DMS79 treated with DMSO at 0.1 percent for 48 hours (cell line): ENCODE results near the gene AMN.

ENCODE experiments used
- DNase-seq: peaks from one replicate; lab custom pipeline; 2025; lab: John Stamatoyannopoulos, UW

Gene AMN

DNA sequence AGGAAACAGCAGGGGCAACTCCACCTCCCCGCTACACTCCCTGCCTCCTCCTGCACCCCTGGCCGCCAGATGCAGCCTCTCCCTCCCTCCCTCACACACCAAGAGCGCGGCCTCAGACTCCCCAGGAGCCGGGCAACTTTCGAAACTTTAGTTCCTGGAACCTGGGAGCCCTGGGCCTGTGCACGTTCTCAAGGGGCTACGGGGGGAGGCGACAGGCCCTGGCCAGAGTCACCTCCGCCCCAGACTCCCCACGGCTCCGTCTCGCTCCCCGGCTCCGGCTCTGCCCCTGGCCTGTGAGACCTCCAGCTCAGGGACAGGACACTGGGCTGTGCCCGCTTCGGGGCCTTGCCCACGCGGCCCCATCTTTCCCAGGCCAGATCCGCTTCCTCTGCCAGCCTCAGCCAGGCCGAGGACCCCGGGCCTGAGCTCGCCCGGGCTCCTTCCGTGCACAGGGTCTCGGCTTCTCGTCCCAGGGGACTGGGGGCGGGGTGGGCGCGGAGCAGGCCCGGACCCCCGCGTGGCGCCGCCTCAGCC, 5.5 kb downstream of the AMN start:
- DNase-seq = no peak

DNA sequence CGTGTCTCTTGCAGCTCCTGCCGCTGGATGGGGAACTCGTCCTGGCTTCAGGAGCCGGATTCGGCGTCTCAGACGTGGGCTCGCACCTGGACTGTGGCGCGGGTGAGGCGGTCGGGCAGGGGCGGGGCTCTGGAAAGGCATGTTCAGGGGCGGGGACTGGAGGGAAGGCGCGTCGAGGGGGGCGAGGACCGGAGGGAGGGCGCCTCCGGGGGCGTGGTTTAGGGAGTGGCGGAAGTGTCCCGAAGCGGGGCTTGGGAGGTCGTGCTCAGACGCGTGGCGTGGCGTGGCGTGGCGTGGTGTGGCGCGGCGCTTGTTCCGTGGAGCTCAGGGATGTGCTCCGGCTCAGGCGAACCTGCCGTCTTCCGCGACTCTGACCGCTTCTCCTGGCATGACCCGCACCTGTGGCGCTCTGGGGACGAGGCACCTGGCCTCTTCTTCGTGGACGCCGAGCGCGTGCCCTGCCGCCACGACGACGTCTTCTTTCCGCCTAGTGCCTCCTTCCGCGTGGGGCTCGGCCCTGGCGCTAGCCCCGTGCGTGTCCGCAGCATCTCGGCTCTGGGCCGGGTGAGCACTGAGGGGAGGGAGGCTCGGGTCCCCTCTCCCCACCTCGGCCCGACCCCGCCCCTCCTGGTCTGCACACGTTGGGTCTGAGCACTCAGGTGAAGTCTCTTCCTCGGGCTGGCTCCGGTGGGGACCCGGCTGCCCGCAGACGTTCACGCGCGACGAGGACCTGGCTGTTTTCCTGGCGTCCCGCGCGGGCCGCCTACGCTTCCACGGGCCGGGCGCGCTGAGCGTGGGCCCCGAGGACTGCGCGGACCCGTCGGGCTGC, 6.2 kb downstream of the AMN start:
- peak; percentile 84 for DNase-seq

DNA sequence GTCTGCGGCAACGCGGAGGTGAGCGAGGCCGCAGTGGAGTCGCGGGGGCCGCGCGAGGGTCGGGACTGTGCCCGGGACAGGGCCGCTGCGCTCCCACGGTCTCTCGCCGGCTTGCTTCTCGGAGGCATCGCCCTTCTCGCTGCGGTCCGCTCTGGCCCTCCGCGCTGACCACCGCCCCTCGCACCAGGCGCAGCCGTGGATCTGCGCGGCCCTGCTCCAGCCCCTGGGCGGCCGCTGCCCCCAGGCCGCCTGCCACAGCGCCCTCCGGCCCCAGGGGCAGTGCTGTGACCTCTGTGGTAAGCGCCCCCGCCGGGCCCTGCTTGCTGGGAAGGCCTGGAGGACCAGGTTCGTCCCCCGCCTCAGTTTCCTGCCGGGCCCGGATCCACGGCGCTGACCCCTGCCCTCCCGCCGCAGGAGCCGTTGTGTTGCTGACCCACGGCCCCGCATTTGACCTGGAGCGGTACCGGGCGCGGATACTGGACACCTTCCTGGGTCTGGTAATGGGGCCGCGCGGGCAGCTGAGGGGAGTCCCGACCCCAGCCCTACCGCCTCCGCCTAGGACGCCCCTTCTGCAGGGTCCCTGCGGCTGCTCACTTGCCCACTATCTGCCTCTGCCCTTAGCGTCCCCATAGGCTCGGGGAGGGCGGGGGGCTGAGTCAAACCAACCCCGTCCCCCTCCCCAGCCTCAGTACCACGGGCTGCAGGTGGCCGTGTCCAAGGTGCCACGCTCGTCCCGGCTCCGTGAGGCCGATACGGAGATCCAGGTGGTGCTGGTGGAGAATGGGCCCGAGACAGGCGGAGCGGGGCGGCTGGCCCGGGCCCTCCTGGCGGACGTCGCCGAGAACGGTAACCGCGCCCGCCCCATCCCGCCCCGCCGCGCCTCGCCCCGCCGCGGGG, 7.0 kb downstream of the AMN start:
- peak; percentile 17 for DNase-seq

DNA sequence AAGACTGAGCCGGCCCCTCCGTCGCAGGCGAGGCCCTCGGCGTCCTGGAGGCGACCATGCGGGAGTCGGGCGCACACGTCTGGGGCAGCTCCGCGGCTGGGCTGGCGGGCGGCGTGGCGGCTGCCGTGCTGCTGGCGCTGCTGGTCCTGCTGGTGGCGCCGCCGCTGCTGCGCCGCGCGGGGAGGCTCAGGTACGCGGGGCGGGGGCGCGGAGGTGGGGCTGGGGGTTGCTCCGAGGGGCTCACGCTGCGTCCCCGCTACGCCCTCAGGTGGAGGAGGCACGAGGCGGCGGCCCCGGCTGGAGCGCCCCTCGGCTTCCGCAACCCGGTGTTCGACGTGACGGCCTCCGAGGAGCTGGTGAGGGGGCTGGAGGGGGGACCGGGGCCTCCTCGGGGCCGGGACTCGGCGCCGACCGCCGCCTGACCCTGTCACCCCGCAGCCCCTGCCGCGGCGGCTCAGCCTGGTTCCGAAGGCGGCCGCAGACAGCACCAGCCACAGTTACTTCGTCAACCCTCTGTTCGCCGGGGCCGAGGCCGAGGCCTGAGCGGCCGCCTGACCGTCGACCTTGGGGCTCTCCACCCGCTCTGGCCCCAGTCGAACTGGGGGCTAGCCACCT, 7.8 kb downstream of the AMN start:
- peak; percentile 42 for DNase-seq

DNA sequence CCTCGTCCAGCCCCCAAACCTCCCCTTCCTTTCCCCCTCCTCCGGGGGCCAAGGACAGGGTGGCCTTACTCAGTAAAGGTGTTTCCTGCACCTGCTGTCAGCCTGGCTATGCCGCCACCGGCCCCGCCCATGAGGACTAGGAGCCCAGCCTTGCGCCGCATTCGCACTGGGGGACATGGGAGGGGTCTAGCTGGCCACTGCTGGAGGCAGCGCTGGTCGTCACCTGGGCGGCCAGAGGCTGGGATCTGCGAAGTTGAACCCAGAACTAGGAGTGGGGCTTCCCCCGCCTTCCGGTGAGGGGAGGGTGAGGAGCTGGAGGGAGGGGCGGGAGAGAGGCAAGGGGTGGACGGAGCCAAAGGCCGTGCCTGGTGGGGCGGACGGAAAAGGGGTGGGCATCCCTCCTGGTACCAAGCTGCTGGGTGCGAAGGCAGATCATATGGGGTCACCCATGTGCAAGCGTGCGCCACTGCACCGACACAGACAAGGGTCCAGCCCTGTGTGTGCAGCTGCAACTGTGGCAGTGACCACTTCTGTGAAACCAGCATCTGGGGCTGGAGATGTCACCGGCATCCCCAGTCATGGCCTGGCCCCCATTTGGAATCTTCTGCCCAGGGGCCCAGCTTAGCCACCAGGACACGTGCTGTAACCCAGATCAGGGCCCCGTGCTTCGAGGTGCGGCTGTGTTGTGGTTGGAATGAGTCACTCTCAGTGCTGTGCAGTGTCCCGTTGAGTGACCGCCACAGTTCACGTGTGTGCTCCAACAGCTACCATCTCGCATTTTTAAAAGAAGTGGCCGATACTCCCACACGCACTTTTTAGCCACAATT, 8.5 kb downstream of the AMN start:
- DNase-seq = no peak

DNA sequence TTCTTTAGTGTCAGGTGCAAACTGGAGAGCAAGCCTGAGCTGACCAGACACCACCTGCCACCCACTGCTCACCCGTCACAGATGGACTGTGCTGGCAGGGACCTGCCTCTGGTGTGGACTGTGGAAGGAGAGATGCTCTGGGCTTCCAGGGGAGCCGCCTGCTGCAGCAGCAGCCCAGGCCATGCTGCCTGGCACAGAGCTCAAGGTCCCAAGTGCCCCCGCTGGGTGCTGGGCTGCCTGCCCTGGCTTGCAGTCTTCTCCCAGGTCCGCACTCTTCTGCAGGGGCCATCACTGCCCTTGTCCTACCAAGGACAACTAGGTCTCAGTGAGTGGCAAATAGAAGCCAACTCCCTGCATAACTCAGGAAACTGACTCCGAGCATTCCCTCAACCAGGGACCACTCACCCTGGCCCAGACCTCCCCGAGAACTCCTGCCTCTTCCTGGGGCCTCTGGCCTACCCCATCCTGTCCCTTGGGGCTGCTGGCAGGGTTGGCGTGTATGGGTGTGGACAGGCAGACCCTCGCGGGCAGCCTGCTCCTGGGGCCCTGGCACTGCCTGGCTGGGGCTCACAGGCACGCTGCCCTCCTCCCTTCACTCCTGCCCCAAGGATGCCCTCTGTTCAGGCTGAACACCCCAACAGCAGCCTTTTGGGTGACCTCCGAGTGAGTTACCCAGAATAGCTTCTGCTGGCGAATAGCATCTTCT, 9.3 kb downstream of the AMN start:
- DNase-seq = no peak

DNA sequence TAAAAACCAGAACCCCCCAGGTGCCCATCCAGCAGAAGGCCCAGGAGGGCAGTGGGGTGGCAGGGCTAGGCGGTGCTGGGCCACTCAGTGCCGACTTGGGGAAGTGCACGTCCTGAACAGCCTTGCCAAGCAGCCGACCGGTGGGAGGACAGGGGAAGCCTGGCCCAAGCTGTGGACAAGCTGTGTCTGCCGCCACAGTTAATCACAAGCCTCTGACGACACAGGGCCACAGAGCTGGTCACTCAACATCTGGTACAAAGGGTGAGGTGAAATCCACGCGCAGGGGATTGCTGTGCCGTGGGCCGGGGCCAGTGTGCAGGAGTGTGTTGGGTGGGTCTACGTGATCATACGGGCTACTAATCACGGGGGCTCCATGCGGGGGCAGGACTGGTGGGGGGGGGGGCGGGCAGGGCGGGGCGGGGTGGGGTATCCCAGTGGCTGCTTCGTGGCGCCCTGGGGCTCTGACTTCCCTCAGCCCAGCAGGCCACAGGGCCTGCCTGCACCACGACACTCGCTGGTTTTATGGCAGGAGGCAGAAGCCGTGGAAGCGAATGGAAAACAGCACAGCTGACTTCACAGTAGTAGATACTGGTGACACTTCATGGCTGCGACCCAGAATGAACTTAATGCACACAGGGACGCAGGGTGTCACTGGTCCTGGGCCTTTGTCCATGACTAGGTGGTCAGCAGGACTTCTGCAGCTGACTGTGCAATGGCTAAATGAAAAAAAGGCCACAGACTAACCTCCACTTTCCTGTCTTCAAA, 10.2 kb downstream of the AMN start:
- DNase-seq = no peak

DNA sequence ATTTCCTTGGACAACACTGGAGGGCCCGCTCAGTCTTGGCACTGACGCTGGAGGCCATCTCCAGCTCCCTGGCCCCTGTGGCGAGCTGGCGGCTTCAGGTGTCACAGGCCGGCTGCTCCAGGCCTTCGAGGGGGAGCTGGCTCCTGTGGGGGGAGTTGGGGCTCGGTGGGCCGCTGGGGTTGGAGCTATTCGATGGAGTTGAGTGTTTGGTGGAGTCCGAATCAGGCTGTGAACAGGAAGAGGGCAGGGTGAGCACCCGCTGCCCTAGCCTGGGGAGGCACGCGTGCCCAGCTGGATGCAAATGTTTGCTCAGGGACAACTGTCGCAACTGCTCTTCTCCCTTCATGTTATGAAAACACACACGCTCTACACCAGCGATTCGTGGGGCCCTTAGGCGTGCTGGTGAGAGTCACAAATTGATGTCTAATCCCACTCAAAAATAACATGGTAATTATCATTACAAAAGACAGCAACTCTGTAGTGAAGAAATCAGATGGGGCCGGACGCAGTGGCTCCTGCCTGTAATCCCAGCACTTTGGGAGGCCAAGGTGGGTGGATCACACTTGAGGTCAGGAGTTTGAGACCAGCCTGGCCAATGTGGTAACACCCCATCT, 11.3 kb downstream of the AMN start:
- no peak for DNase-seq

DNA sequence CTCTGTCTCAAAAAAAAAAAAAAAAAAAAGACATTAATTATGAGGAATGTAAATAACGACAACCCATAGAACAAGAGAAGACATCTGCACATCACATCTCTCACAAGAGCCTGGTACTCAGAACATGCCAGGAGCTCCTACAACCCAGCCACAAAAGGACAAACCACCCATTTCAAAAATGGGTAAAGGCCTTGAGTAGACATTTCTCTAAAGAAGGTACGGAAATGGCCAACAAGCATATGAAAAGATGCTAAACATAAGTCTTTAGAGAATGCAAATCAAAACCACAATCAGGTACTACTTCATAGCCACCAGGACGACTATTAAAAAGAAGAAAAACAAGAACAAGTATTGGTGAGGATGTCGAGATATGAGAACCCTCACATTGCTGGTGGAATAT, 13.3 kb downstream of the AMN start:
- DNase-seq = no peak

DNA sequence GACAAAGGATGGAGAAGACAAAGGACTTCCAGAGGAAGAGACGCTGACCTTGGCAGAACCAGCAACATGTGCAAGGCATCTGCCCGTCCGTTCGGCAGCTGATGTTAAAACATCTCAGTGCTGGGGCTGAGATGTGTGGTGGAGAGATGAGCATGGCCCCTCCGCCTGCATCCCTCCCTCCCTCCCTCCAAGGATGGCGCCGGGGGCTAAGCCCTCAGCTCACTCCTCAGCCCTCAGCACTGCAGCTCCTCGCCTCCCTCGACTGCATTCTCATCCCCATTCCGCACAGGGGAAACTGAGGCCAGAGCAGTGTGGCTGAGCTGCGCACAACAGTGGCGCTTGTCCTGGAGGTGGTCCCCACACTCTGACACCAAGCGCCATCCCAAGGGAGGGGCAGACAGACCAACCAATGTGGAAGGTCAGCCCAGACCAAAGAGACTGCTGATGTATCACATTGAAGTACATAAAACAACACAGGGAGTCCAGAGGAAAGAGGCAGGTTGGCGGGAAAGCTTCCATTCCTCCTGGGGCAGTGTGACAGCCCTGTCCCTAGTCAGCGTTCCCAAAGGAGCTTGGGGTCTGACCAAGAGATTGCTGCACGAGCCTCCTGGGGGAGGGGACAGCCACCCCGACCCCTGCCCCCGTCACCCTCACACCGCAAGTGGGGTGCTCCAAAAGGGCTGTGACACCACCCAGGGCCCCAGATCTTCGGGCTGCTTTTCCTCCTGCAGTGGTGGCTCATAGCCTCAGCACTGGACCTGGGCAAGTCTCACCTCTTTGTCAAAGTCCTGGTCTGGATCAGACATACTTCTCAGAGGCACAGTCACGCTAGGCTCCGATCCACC, 15.1 kb downstream of the AMN start:
- no peak for DNase-seq

DNA sequence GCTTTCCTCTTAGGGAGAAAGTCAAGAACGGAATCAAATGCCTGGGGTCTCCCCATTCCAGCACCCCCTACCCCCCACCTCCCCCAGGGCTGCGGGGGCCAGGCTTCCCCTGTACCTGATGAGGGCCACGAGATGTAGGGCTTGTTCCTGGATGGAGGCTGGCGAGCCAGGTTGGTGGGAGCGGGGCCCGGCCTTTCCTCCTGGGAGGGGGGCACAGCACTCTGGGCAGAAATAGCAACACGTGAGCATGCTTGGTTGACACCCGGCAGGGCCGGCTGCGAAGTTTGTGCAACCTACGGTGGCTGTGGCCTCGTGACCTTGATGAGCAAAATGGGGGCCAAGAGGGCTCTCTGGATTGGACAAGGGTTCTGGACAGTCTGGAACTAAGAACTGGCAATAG, 15.7 kb downstream of the AMN start:
- no peak for DNase-seq

DNA sequence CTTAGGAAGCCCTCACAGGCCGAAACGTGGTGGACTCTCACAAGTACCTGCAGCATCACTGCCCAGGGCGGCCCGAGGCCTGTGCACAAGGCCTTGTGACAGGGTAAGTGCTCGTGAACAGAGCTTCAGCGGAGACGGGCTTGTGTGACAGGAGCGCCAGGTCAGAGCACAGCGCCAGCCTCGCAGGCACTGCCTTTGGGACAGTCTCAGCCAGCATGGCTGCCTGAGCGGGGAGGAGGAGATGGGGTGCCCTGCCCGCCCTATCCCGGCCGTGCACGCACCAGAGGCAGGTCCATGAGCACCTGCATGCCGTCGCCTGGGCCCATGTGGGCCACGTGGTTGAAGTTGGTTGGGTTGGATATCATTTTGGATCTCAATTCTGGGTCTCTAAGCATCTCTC, 16.9 kb downstream of the AMN start:
- no peak for DNase-seq

DNA sequence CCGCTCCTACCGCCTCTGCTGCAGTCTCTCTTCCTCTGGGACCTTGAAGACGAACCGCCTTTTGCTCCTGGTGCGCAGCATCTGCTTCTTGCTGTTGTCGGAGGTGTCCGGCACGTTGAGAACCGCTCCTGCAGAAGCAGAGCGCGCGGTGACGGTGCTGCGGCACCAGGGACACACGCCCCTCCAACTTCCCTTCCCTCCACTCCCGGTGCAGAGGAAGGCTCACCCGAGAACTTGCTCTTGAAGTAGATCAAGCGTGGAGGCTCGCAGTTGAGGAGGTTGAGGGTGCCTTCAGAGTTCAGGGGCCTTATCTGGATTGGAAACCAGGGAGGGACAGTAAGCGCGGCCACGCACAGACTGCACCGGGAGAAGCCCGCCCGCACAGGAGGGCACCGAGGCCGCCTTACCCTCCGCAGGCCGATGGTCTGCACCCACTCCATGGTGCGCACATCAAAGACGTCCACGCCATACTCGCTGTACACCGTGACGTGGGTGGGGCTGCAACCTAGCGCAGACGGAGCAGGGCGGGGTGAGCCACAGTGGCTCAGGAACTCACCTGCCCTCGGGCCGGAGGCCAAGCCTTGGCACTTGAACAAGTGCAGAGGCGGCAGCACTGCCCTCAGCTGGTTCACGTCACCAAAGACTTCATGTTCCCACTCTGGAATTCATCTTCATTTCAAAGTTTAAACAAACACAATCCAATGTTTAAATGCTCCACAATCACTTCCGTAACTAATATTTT, 17.5 kb downstream of the AMN start:
- DNase-seq = no peak

DNA sequence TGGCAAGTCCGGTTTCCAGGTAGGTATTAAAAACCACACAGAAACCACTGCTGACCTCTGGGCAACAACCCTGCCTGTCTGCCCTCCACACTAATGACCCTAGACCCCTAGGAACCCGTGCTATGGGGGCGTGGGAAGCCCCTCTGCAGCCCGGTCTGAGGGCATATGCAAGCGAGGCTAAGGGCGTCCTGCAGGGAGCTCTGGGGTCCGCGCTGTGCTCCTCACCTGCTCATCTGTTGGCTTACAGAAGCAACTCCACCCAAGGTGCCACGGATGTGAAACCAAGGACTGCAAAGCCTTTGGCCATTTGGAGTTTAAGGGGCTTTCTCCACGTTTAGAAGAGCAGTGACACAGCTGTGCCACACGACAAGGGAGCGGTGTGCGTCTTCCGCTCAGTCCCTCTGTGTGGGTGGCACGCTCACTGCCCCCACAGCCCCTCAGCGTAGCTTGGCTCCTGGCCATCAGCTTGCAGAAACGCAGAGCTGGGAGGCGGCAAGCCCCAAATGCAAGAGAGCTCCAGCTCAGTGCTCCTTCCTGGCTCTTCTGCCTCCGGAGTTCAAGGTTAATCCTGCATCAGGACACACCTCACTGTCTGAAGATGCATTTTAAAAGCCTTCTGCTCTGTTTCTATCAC, 18.4 kb downstream of the AMN start:
- DNase-seq = no peak

DNA sequence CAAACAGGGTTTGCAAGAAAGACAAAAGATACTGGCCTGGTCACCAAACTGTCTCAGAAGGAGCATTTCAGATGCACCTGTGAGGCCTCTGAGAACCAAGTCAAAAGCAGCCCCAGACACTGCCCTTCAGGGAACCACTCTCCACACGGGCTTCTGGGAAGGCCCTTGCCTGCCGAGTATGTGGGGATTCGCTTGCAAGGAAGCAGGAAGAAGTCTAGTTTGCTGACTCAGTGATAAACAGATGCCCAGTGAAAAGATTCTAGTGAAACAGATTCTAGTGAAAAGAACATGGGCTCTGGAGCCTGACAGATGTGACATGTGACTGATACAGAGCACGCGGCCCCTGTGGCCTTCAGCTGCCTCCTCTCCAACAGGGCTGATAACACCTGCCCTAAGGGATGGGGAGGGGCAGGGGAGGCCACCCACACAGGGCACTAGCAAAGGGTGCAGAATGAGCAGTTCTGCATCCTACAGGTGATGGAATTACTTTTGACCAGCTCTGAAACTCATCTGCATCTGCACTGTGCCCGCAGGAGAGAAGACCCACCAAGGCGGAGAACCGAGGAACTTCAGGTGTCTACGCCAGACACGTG, 19.1 kb downstream of the AMN start:
- no peak for DNase-seq

DNA sequence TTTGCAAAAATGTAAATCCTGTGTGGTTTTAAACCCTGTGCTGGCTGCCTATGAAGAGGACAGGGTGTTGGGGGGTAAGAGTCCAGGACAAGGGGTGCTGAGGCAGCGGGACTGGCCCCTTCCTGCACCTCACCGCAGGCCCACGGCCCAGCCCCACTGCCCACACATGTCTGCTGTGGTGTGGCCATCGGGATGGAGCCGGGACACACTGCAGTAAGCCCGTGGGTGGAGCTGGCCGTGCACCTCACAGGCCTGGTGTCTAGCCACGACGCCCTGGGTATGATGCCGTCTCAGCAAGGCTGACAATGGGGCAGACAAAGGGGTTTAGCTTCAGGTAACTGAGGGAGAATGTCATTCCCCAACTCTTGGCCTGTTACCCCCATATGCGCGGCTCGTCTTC, 19.6 kb downstream of the AMN start:
- no peak for DNase-seq

DNA sequence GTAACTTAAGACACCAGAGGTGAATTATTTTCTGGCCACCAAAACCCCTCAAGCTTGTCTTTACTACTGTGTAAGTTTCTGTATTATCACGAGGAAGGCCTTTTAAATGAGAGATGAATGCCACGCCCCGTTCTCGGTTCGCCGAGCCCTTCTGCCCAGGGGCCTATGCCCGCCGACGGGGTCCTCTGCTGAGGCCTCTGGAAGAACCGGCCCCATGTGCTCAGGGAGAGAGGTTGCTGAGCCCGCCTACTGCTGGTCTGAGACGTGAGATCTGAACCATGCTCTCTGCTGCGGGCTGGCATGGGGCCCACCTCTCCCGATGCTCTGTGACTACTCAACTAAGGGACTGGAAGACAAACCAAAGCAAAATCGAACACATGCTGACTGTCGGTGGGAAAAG, 21.0 kb downstream of the AMN start:
- no peak for DNase-seq
